Hepatocyte (in vitro differentiated cells): ENCODE measurements around the gene SUPT3H. TPM values are rescaled to one million over a fixed set of nuclear protein-coding genes. Genes with fewer than 3 reads are reported as not detected.

Experiments used
- DNase-seq: peaks from one replicate; pipeline ENCODE4 v3.0.0-alpha.2; 2016; ENCODE audit warnings: low spot score
- H2AFZ ChIP-seq: fragments of 200-600 bp; sonication (generic); 2 replicates; pipeline ENCODE4 v1.6.0; 2016; ENCODE audit warnings: antibody characterized with exemption, mild to moderate bottlenecking
- H3K27ac ChIP-seq: fragments of 200-600 bp; sonication (generic); 2 replicates; pipeline ENCODE4 v1.5.1; 2016; ENCODE audit warnings: mild to moderate bottlenecking
- H3K27me3 ChIP-seq: fragments of 200-600 bp; sonication (generic); 2 replicates; pipeline ENCODE4 v1.6.1; 2016
- H3K36me3 ChIP-seq: fragments of 200-600 bp; sonication (generic); replicated peaks from 2 replicates; pipeline ENCODE4 v1.5.1; 2016; ENCODE audit warnings: low read depth; ENCODE audit not compliant: insufficient read depth
- H3K4me1 ChIP-seq: fragments of 200-600 bp; sonication (generic); 2 replicates; pipeline ENCODE4 v1.5.1; 2016; ENCODE audit warnings: mild to moderate bottlenecking, moderate library complexity; ENCODE audit not compliant: insufficient read depth
- H3K4me2 ChIP-seq: fragments of 200-600 bp; sonication (generic); 2 replicates; pipeline ENCODE4 v1.6.0; 2016
- H3K4me3 ChIP-seq: fragments of 200-600 bp; sonication (generic); 2 replicates; pipeline ENCODE4 v1.5.1; 2016; ENCODE audit warnings: mild to moderate bottlenecking
- H3K79me2 ChIP-seq: fragments of 200-600 bp; sonication (generic); 2 replicates; pipeline ENCODE4 v1.6.0; 2017; ENCODE audit warnings: mild to moderate bottlenecking
- H3K9me2 ChIP-seq: fragments of 200-600 bp; sonication (generic); replicated peaks from 2 replicates; pipeline ENCODE4 v1.6.0; 2017; ENCODE audit warnings: mild to moderate bottlenecking; ENCODE audit not compliant: insufficient read depth
- H3K9me3 ChIP-seq: fragments of 200-600 bp; sonication (generic); 2 replicates; pipeline ENCODE4 v1.5.1; 2016; ENCODE audit warnings: low read depth, mild to moderate bottlenecking
- H4K20me1 ChIP-seq: fragments of 200-600 bp; sonication (generic); 2 replicates; pipeline ENCODE4 v1.6.0; 2016; ENCODE audit warnings: mild to moderate bottlenecking; ENCODE audit not compliant: insufficient read depth, poor library complexity, severe bottlenecking
- EZH2 ChIP-seq: fragments of 200-600 bp; sonication (generic); IDR thresholded peaks from 2 replicates; pipeline ENCODE4 v1.6.1; 2016; ENCODE audit warnings: antibody characterized with exemption, mild to moderate bottlenecking, borderline replicate concordance
- EZH2phosphoT487 ChIP-seq: fragments of 200-600 bp; sonication (generic); IDR thresholded peaks from one replicate; pipeline ENCODE4 v1.6.1; 2018; ENCODE audit warnings: antibody characterized with exemption, mild to moderate bottlenecking, low read depth, moderate library complexity; ENCODE audit not compliant: unreplicated experiment, severe bottlenecking
- WGBS: methylation state at CpG from one replicate; pipeline ENCODE4 v1.1.6; 2016; ENCODE audit warnings: low lambda C conversion rate; ENCODE audit errors: missing lambda C conversion rate; 5-methylcytosine and 5-hydroxymethylcytosine counted together
- polyA plus RNA-seq: library from polyadenylated mRNA; unstranded; fragments of >200 nt; fragmentation: Nextera tagmentation; extraction: Ambion mirVana; gene quantifications from 2 replicates; pipeline ENCODE4 v1.2.1, GENCODE V29; 2016
- total RNA-seq: library from RNA; depleted of rRNA; stranded (reverse); fragments of >200 nt; gene quantifications from 2 replicates; pipeline ENCODE4 v1.2.3, GENCODE V29; 2014
- TF ChIP-seq, protein P1 (sequence below): fragments of 200-600 bp; sonication (generic); IDR thresholded peaks from 2 replicates; pipeline ENCODE4 v1.5.1; 2016; ENCODE audit warnings: antibody characterized with exemption, mild to moderate bottlenecking; ENCODE audit not compliant: poor library complexity

Gene SUPT3H
- total and polyA plus RNA-seq, 2 experiments from 2014 or later: 6.8 to 7.7 TPM

DNA sequence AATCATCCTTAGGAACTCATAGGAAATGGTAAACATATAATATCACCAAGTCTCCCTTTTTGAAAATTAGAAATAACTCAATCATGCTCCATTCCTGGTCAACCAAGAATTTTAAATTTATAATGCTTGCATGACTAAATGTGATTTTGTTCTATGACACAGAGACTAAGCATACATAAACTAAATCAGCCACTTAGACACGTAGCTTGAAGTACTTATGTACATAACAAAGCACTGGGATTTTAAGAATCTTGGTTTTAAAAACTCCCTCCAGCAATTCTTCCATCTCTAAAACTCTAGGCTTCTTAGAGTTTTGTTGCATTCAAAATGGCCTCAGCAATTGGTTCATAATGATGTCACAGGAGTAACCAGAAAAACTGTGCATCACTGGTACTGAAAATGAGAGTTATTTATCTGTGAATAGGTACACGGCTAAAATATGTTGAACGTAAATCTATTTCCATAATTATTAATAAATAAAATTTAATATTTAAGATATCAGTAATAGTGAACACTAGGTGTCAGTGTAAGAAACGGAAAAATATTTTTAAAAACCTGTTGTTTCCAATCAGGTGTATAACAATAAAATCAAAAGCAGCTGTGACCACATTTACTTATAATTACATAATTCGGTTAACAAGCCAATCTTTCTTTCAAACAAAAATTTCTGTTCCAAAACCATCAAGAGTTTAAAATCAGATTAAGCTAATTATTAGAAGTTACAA lies 291.2 kb downstream of the SUPT3H start:
- Histone ChIP-seq H3K9me2 (no peaks in the 10 kb centered on the region), H3K79me2 (no peaks in the 10 kb centered on the region), H3K9me3 (no peaks in the 10 kb centered on the region), H3K4me2 (no peak overlapping the region), H3K4me1 (no peaks in the 10 kb centered on the region), H3K36me3 (no peaks in the 10 kb centered on the region), H3K27me3 (no peaks in the 10 kb centered on the region), H2AFZ (no peak overlapping the region), H4K20me1 (no peaks in the 10 kb centered on the region), H3K27ac (no peak overlapping the region), H3K4me3 (no peak overlapping the region)
- no peak for DNase-seq
- 86% methylated on average over 5 of the region's 5 CpGs for WGBS
- TF ChIP-seq EZH2phosphoT487: no peak
- TF ChIP-seq EZH2: no peak
- TF ChIP-seq, protein P1, sequence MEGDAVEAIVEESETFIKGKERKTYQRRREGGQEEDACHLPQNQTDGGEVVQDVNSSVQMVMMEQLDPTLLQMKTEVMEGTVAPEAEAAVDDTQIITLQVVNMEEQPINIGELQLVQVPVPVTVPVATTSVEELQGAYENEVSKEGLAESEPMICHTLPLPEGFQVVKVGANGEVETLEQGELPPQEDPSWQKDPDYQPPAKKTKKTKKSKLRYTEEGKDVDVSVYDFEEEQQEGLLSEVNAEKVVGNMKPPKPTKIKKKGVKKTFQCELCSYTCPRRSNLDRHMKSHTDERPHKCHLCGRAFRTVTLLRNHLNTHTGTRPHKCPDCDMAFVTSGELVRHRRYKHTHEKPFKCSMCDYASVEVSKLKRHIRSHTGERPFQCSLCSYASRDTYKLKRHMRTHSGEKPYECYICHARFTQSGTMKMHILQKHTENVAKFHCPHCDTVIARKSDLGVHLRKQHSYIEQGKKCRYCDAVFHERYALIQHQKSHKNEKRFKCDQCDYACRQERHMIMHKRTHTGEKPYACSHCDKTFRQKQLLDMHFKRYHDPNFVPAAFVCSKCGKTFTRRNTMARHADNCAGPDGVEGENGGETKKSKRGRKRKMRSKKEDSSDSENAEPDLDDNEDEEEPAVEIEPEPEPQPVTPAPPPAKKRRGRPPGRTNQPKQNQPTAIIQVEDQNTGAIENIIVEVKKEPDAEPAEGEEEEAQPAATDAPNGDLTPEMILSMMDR: peak; percentile 35

DNA sequence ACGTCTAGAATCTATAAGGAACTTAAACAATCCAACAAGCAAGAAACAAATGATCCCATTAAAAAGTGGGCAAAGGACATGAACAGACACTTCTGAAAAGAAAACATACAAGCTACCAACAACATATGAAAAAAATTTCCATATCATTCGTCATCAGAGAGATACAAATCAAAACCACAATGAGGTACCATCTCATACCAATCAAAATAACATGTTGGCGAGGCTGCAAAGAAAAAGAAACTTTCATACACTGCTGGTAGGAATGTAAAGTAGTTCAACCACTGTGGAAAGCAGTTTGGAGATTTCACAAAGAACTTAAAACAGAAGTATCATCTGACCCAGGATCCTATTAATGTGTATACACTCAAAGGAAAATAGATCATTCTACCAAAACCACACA lies 293.5 kb downstream of the SUPT3H start:
- DNase-seq: no peak
- Histone ChIP-seq H3K9me2 (no peaks in the 10 kb centered on the region), H3K27me3 (no peaks in the 10 kb centered on the region), H3K27ac (no peak overlapping the region), H3K36me3 (no peaks in the 10 kb centered on the region), H3K9me3 (no peaks in the 10 kb centered on the region), H3K79me2 (no peaks in the 10 kb centered on the region), H4K20me1 (no peaks in the 10 kb centered on the region), H3K4me2 (no peak overlapping the region), H2AFZ (no peak overlapping the region), H3K4me3 (no peak overlapping the region), H3K4me1 (no peaks in the 10 kb centered on the region)
- WGBS: 95% methylated on average over 3 of the region's 3 CpGs
- TF ChIP-seq EZH2 (no peak), EZH2phosphoT487 (no peak)
- TF ChIP-seq, protein P1: no peak

DNA sequence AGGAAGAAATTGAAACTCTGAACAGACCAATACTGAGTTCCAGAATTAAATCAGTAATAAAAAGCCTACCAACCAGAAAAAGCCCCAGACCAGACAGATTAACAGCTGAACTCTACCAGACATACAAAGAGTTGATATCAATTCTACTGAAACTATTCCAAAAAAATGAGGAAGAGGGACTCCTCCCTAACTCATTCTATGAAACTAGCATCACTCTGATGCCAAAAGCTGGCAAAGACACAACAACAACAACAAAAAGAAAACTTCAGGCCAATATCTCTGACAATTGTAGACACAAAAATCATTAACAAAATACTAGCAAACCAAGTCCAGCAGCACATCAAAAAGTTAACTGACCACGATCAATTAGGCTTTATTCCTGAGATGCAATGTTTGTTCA lies 295.6 kb downstream of the SUPT3H start:
- no peaks in the 10 kb centered on the region for H4K20me1 ChIP-seq
- no peaks in the 10 kb centered on the region for H3K9me2 ChIP-seq
- H3K4me3 ChIP-seq: no peak overlapping the region
- H3K27ac ChIP-seq: no peak overlapping the region
- H3K36me3 ChIP-seq: no peaks in the 10 kb centered on the region
- WGBS: 86% methylated on average over 1 of the region's 1 CpG
- H3K9me3 ChIP-seq: peaks cover 9% of the 10 kb centered on the region
- TF ChIP-seq, protein P1: no peak
- TF ChIP-seq EZH2 (no peak), EZH2phosphoT487 (no peak)
- H3K4me1 ChIP-seq: no peaks in the 10 kb centered on the region
- H3K27me3 ChIP-seq: no peaks in the 10 kb centered on the region
- no peak overlapping the region for H3K4me2 ChIP-seq
- no peak overlapping the region for H2AFZ ChIP-seq
- no peaks in the 10 kb centered on the region for H3K79me2 ChIP-seq
- no peak for DNase-seq
